WTC11 (cell line): Measurements from ENCODE around the gene CDC25B.

Experiments used
- CTCF ChIP-seq: fragments of 200-600 bp; IDR thresholded peaks from 2 replicates; pipeline ENCODE4 v1.8.0; 2022; ENCODE audit warnings: antibody characterized with exemption
- ESRRA ChIP-seq: sonication (generic); formaldehyde crosslinking; IDR thresholded peaks from 2 replicates; pipeline ENCODE4 v1.8.1; 2022; ENCODE audit warnings: mild to moderate bottlenecking, missing genetic modification reagents, borderline replicate concordance
- MAX ChIP-seq: sonication (generic); formaldehyde crosslinking; IDR thresholded peaks from 2 replicates; pipeline ENCODE4 v1.8.0; 2022; ENCODE audit warnings: mild to moderate bottlenecking, missing genetic modification reagents
- RELA ChIP-seq: sonication (generic); formaldehyde crosslinking; IDR thresholded peaks from 2 replicates; pipeline ENCODE4 v1.8.1; 2022; ENCODE audit warnings: missing genetic modification reagents, mild to moderate bottlenecking, borderline replicate concordance
- USF2 ChIP-seq: sonication (generic); formaldehyde crosslinking; IDR thresholded peaks from 2 replicates; pipeline ENCODE4 v1.8.1; 2023; ENCODE audit warnings: mild to moderate bottlenecking, missing genetic modification reagents, moderate library complexity
- ZNF512 ChIP-seq: sonication (generic); formaldehyde crosslinking; IDR thresholded peaks from 2 replicates; pipeline ENCODE4 v1.8.1; 2022; ENCODE audit warnings: missing genetic modification reagents, borderline replicate concordance

GRCh38 chr20:3758566-3758965 lies 37.5 kb upstream of the CDC25B start:
- TF ChIP-seq USF2 (CRISPR knock-in tag) (no peak), CTCF (no peak), RELA (no peak), ESRRA (CRISPR knock-in tag) (no peak), MAX (CRISPR knock-in tag) (no peak), ZNF512 (CRISPR knock-in tag) (no peak)
